ENCODE results near the gene EIPR1. TPM values are rescaled to one million over a fixed set of nuclear protein-coding genes. Genes with fewer than 3 reads are reported as not detected.

EIPR1 gene
- total RNA-seq, 1 experiment from 2014 or later = 40.4 TPM

DNA sequence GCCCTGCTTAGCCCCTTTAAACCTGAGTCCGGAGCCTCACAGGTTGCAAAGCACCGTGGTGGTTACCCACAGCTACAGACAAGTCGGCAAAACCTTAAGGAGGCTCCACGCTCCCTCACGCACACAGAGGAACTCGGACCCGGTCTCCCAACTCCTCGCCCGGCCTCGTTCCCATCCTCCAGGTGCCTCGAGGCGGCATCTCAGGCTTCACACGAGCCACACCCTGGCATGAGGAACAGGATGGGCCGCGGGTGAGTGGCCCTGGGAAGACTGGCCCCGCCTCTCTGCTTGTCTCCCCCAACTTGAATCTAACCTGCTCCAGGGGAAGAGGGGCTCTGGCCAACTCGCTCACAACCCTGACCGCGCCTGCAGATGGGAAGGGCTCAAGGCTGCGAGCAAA, 97.4 kb downstream of the EIPR1 start:
- Histone ChIP-seq H3K27me3 (ENCODE audit: insufficient read depth, low read depth) (no peaks in the 10 kb centered on the region), H4K20me1 (ENCODE audit: insufficient read depth) (peaks cover 6% of the 10 kb centered on the region; the same call in 1 of the 2 replicates), H3K4me3 (no peak overlapping the region), H3K4me2 (no peak overlapping the region), H3F3A (ENCODE audit: insufficient read depth, low read depth) (no peaks in the 10 kb centered on the region), H3K9me2 (ENCODE audit: insufficient read depth) (no peaks in the 10 kb centered on the region), H3K27ac (no peak overlapping the region), H2AFZ (no peak overlapping the region), H3K4me1 (replicated peaks; ENCODE audit: insufficient read depth) (no peaks in the 10 kb centered on the region), H3K9me3 (ENCODE audit: insufficient read depth, low read depth) (no peaks in the 10 kb centered on the region), H3K79me2 (ENCODE audit: low read depth) (no peaks in the 10 kb centered on the region), H3K36me3 (ENCODE audit: low read depth) (no peaks in the 10 kb centered on the region)
- intact Hi-C loops (cut with micrococcal nuclease; ENCODE audit: unreplicated experiment) = no loop called here
- no peak for TF ChIP-seq CTCF (conservative IDR thresholded peaks at IDR 0.05)
- TF ChIP-seq EZH2 (IDR thresholded peaks at IDR 0.05; ENCODE audit: low read depth) = no peak
- no peak for DNase-seq
- POLR2A ChIA-PET (ENCODE audit: unreplicated experiment) = no interaction called here
- CTCF ChIA-PET = no interaction called here
- BruUV-seq (replicated peaks) = no TSS peak

- no peaks in the 10 kb centered on the region for H3K36me3 ChIP-seq (ENCODE audit: low read depth)
- H3F3A ChIP-seq (ENCODE audit: insufficient read depth, low read depth) = no peaks in the 10 kb centered on the region
- H3K4me3 ChIP-seq = no peak overlapping the region
- H4K20me1 ChIP-seq (ENCODE audit: insufficient read depth) = peaks cover 10% of the 10 kb centered on the region; the same call in 1 of the 2 replicates
- H3K27me3 ChIP-seq (ENCODE audit: insufficient read depth, low read depth) = no peaks in the 10 kb centered on the region
- H3K9me2 ChIP-seq (ENCODE audit: insufficient read depth) = no peaks in the 10 kb centered on the region
- CTCF ChIA-PET = no interaction called here
- DNase-seq = no peak
- no TSS peak for BruUV-seq (replicated peaks)
- H3K4me2 ChIP-seq = no peak overlapping the region
- no peaks in the 10 kb centered on the region for H3K9me3 ChIP-seq (ENCODE audit: insufficient read depth, low read depth)
- POLR2A ChIA-PET (ENCODE audit: unreplicated experiment) = no interaction called here
- H3K4me1 ChIP-seq (replicated peaks; ENCODE audit: insufficient read depth) = no peaks in the 10 kb centered on the region
- no peak overlapping the region for H3K27ac ChIP-seq
- no peak overlapping the region for H2AFZ ChIP-seq
- intact Hi-C loops (cut with micrococcal nuclease; ENCODE audit: unreplicated experiment) = no loop called here
- H3K79me2 ChIP-seq (ENCODE audit: low read depth) = 0 out of 2 replicates have a peak, but pooled peaks cover 2% of the 10 kb centered on the region
- TF ChIP-seq CTCF (conservative IDR thresholded peaks at IDR 0.05) (no peak), EZH2 (IDR thresholded peaks at IDR 0.05; ENCODE audit: low read depth) (no peak)
These were observed 98.2 kb downstream of the EIPR1 start for GRCh38 chr2:3279236-3279960.

- Histone ChIP-seq H4K20me1 (ENCODE audit: insufficient read depth) (peaks cover 13% of the 10 kb centered on the region; the same call in 1 of the 2 replicates), H3K4me1 (replicated peaks; ENCODE audit: insufficient read depth) (no peaks in the 10 kb centered on the region), H3K79me2 (ENCODE audit: low read depth) (0 out of 2 replicates have a peak, but pooled peaks cover 7% of the 10 kb centered on the region), H3K27ac (no peak overlapping the region), H3K9me3 (ENCODE audit: insufficient read depth, low read depth) (no peaks in the 10 kb centered on the region), H3K36me3 (ENCODE audit: low read depth) (no peaks in the 10 kb centered on the region), H3F3A (ENCODE audit: insufficient read depth, low read depth) (no peaks in the 10 kb centered on the region), H3K9me2 (ENCODE audit: insufficient read depth) (no peaks in the 10 kb centered on the region), H3K27me3 (ENCODE audit: insufficient read depth, low read depth) (no peaks in the 10 kb centered on the region), H3K4me2 (no peak overlapping the region), H3K4me3 (no peak overlapping the region), H2AFZ (no peak overlapping the region)
- no peak for DNase-seq
- TF ChIP-seq CTCF (conservative IDR thresholded peaks at IDR 0.05) (no peak), EZH2 (IDR thresholded peaks at IDR 0.05; ENCODE audit: low read depth) (no peak)
- ChIA-PET POLR2A (ENCODE audit: unreplicated experiment) (no interaction called here), CTCF (no interaction called here)
- intact Hi-C loops (cut with micrococcal nuclease; ENCODE audit: unreplicated experiment) = no loop called here
- no TSS peak for BruUV-seq (replicated peaks)
These were observed 98.9 kb downstream of the EIPR1 start for GRCh38 chr2:3278521-3279218.
